ENCODE results near the gene GMEB1.
"Not testable (repeated sequence)": the region's sequence is repeated elsewhere in the genome, so short reads cannot be mapped to it uniquely, and the experiment has no call there.

Gene GMEB1, protein sequence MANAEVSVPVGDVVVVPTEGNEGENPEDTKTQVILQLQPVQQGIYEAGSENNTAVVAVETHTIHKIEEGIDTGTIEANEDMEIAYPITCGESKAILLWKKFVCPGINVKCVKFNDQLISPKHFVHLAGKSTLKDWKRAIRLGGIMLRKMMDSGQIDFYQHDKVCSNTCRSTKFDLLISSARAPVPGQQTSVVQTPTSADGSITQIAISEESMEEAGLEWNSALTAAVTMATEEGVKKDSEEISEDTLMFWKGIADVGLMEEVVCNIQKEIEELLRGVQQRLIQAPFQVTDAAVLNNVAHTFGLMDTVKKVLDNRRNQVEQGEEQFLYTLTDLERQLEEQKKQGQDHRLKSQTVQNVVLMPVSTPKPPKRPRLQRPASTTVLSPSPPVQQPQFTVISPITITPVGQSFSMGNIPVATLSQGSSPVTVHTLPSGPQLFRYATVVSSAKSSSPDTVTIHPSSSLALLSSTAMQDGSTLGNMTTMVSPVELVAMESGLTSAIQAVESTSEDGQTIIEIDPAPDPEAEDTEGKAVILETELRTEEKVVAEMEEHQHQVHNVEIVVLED

DNA sequence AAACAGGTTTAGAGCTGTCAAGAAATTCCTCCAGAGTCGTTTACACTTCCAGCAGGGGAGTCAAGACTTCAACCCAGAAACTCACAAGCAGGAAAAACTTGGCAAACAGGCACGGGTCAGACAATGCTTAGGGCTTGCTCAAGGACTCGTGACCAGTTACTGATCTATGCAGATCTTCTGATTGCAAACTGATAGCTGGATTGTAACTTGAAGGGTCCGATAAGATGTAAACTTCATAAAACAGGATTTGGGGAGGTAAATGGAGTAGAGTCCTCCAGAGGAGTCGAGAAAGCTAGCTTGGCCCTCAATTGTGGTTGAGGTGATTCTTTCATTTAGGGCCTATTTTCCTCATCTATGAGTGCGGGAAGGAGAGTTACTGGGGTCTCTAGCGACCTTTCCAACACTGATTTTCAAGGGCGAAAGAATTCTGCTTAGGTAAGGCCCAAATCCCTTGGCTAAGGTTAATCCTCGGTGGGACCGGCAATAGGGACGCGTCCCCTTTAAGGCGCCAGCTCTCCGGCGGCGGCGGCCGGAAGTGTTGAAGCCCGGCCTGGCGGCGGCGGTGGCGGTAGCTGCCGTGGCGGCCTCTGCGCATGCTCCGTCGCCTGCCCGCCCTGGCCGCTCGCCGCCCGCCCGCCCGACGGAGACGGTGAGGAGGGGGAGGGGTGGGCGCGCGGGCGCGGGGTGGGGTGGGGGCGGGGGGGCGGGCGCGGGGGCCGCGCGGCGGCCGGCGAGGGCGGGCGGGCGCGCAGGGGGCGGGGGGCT lies at the start of gene GMEB1:
TSS of gene GMEB1 (plus strand) at position 594 of the 765 bp plus-strand sequence. CDS start 14,829 bp downstream, outside the sequence.
- peak; percentile 35 for DNase-seq

DNA sequence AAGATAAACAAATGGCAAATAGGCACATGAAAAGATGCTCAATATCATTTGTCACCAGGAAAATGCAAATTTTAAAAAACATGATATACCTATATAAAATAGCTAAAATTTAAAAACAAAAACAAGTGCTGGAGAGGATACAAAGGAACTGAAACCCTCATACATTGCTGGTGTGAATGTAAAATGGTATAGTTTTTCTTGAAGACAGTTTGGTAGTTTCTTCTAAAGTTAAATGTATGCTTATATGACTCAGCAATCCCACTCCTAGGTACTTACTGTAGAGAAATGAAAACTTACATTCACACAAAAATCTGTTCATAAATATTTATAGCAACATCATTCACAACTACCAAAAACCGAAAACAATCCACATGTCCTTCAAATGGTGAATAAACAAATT lies 36.9 kb upstream of the GMEB1 start:
- no peak for DNase-seq

DNA sequence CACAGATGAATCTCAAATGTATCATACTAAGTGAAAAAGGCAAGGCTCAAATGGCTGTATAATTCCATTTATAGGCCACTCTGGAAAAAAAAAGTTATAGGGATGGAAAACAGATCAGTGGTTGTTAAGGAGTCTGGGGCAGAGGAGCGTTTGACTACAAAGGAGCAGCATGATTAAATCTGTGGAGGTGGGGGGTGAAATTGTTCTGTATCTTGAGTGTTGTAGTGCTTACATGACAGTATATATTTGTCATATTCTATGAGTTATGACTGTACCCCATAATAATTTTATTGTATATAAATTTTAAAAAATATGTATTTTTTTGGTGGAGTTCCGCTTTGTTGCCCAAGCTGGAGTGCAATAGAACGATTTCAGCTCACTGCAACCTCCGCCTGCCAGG lies 36.0 kb upstream of the GMEB1 start:
- no peak for DNase-seq

DNA sequence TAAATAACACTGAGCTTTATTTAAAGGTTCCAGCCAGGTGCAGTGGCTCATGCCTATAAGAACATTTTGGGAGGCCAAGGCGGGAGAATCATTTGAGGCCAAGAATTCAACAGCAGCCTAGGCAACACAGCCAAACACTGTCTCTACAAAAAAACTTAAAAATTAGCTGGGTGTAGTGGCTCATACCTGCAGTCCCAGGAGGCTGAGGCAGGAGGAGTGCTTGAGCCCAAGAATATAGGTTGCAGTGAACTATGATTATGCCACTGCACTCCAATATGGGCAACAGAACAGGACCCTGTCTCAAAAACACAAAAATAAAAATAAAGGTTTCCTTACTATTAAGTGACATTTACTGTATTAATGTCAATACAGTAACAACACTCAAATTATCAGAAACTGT lies 27.8 kb upstream of the GMEB1 start:
- no peak for DNase-seq

DNA sequence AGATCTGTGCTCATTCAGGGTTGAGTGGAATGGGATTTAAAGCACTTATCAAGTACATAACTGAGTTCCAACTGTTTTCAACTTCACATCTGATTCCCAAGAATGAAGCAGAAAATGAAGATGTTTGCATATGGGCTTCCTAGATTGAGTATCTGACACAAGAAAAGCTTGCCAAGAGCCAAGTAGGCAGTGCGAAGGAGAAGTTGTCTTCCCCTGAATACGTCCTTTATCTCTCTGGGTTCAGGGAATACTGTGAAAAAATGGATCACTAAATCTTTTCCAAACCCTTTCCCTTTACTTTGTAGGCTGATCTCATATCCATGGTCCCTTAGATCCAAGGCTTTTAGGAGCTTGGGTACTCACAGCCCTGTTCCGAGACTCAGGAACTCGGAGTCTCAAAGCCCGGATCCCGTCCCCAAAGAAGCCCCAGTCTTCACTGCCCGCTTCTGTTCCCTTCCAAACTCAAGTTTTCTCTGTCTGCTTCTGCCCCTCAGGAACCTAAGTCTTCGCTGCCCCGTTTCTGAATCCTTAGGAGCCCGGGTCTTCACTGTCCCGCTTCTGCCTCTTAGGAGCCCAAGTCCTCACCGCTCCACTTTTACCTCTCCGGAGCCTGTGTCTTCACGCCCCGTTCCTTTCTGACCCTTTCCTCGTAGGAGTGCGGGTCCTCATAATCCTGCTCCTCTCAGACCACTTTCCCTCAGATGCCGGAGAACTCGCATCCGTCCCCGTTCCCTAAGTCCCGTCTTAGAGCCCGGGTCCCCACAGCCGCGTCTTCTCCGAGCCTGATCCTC lies 26.3 kb upstream of the GMEB1 start:
- no peak for DNase-seq

DNA sequence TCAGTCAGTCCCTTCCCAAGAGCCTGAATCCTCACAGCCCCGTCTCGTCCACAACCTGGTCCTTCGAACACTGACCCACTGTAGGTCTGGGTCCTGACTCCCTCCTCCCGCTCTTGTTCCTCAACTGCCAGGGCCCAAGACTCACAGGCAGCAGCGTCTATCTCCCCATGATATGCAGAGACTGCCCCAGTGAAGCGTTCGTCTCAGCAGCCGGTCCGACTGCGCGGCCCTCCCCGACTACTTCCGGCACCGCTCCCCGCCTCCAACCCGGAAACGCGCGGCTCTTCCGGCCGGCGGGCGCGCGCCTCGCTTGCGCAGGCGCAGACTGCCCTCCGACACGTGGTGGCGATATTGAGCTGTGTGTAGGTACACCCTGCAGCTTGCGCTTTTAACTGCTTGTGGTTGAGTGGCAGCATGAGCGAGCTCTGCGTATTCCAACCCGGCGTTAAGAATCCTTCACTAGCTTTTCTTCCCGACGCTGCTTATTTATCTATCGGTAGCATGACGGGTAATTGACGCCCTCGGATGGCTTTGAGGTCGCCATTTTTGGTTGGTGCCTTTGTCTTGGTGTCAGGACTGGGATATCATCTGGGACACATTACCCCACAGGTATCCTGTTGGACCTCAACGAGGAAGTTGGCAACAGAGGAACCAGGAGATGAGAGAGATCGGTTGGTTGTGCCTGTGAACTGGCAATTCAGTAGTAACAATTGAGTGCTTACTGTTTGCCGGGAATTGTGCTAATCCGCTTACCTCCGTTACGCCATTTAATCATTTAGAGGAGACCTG lies 25.5 kb upstream of the GMEB1 start, which contains the start of gene TAF12:
TSS of gene TAF12 (minus strand) at position 221 of the 789 bp plus-strand sequence. CDS start 20,986 bp downstream, outside the sequence.
- DNase-seq: peak; percentile 27

DNA sequence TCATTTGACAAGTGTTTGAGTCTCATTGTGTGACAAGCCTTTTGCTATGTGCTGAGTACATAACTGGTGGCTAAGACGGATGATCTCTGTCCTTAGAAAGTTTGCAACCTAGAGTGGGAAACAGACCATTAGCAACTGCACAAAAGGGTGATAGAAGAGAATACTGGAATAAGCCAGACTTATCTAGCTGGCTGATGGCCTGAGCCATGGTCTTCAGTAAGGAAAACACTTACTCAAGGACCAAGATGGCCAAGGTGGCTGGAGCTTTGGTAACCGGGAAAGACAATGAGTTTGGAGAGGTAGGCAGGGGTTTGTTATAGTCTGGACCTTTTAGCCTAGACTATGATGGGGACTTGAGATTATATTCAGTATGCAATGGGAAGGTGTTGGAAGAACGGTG lies 24.1 kb upstream of the GMEB1 start:
- DNase-seq: no peak

DNA sequence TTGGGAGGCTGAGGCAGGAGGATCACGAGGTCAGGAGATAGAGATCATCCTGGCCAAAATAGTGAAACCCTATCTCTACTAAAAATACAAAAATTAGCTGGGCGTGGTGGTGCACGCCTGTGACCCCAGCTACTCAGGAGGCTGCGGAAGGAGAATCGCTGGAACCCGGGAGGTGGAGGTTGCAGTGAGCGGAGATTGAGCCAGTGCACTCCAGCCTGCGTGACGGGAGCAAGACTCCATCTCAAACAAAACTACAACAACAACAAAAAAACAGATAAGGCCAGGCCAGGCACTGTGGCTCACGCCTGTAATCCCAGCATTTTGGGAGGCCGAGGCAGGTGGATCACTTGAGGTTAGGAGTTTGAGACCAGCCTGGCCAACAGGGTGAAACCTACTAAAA lies 23.2 kb upstream of the GMEB1 start:
- not testable (repeated sequence) for DNase-seq

DNA sequence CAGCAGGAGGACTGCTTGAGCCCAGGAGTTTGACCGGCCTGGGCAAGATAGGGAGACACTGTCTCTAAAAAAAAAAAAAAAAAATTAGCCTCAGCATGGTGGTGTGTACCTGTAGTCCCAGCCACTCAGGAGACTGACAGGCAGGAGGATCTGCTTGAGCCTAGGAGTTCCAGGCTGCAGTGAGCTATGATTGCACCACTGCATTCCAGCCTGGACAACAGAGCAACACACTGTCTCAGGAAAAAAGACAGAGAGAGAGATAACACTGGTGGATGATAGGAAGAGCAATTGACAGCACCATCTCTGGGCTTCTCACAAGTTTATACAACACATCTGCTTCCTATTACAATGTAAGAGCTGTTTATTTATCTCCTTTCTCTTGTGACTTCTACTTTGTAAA lies 22.5 kb upstream of the GMEB1 start:
- DNase-seq: no peak

DNA sequence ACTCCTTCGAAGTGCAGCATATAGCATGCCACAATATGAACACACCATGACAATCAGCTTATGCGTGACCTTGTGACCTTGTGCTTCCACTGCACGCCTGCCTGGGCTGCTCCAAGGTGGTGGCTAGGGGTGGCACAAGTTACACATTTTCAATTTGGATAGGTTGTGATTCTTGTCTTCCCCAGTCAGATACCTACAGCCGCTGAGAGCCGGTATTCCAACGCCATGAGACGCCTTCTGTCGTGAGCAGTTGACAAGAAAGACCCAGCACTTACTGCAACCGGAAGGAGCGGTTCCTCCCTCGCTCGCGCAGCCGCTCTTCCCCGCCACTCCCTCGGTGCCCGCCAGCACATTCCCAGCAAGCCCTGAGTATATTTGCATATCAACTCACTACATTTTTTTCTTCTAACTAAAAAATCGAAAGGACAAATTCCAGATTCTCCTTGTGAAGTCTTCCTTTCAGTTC lies 20.5 kb upstream of the GMEB1 start:
- DNase-seq: no peak

DNA sequence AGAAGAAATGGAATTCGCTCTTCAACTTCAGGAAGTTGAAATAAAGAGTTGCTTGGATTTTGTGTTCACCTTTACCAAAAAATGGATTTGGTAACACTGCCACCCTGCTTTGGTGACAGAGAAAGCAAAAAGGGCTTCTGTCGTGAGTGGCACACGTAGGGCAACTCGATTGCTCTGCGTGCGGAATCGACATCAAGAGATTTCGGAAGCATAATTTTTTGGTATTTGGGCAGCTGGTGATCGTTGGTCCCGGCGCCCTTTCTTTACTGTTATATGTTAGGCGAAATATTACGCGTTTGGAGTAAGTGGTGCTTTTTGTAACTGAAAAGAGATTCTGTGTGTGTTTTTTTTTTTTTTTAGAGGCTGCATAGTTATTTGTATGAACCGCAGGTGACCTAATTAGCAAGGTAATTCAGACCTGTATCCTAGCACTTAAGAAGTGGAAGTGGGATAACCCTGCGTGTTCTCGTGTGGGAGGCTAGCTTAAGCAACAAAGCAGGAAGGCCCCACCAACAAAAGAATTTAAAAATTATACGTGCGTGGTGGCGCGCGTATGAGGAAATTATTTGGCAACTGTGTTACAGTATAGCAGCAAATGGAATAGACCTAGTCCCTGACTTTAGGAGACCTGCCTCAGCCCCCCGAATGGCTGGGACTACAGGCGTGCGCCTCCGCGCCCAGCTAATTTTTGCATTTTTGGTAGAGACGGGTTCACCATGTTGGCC lies 19.9 kb upstream of the GMEB1 start, which contains the start of gene RNU11:
TSS of gene RNU11 (plus strand) at position 127 of the 725 bp plus-strand sequence.
- DNase-seq: no peak

DNA sequence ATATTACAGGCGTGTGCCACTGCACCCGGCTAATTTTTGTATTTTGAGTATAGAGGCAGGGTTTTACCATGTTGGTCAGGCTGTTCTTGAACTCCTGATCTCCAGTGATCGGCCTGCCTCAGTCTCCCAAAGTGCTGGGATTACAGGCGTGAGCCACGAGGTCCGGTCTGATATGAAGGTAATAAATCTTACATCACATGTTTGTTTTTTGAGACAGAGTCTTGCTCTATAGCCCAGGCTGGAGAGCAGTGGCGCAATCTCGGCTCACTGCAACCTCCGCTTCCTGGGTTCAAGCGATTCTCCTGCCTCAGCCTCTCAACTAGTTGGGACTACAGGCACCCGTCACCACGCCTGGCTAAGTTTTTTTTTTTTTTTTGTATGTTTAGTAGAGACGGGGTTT lies 15.5 kb upstream of the GMEB1 start:
- not testable (repeated sequence) for DNase-seq

DNA sequence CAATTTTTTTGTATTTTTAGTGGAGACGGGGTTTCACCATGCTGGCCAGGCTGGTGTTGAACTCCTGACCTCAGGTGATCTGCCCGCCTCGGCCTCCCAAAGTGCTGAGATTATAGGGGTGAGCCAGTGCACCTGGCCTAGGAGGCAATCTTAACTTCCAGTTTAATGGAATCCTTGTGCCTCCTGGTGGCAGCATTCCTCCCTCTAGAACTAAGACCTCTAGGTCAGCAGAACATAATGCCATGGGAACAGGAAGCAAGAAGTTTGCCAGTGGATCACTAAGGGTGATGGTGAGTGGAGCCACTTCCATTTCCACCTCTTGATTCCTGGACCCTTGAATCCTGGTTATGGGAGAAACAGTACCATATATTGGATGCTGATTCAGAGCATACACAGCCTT lies 14.7 kb upstream of the GMEB1 start:
- DNase-seq: not testable (repeated sequence)

DNA sequence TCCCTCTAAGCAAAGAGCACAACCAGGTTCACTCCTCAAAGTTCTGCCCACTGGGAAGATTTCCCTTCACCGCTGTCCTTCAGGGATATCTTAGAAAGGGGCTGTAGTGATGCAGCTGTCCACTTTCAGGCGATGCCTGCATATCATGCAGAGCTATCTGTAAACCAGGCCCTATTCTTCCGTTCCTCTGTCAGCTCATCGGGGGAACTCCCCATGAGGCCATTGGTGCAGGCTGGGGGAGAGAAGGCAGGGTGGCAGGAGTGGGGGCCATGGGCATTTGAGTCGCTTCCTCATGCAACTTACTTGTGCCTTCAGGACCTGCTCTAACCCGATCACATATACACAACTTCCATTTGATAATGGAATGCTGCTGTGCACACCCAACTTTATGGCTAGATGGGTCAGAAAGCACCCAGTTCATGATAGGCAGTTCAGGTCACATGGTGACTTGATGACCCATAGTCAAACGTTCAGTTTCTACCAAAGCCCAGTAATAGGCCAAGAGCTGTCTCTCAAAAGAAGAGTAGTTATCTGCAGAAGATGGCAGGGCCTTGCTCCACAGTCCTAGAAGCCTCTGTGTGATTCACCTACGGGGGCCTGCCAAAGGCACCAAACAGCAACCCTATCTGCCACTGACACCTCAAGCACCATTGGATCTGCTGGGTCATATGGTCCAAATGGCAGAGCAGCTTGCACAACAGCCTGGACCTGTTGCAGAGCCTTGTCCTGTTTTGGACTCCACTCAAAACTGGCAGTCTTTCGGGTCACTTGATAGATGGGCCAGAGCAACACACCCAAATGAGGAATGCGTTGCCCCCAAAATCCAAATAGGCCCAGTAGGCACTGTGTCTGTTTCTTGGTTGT lies 12.9 kb upstream of the GMEB1 start:
- DNase-seq: not testable (repeated sequence)

DNA sequence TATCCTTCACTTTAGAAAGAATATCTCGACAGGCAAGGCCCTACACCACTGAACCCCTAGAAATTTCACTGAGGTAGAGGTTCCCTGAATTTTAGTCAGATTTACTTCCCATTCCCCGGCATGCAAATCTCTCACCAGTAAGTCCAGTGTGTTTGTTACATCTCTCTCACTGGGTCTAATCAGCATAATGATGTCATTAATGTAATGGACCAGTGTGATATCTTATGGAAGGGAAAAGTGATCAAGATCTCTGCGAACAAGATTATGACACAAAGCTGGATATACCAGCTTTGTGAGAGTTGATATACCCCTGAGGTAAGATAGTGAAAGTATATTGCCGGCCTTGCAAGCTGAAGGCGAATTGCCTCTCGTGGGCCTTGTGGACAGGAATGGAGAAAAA lies 12.2 kb upstream of the GMEB1 start:
- no peak for DNase-seq

DNA sequence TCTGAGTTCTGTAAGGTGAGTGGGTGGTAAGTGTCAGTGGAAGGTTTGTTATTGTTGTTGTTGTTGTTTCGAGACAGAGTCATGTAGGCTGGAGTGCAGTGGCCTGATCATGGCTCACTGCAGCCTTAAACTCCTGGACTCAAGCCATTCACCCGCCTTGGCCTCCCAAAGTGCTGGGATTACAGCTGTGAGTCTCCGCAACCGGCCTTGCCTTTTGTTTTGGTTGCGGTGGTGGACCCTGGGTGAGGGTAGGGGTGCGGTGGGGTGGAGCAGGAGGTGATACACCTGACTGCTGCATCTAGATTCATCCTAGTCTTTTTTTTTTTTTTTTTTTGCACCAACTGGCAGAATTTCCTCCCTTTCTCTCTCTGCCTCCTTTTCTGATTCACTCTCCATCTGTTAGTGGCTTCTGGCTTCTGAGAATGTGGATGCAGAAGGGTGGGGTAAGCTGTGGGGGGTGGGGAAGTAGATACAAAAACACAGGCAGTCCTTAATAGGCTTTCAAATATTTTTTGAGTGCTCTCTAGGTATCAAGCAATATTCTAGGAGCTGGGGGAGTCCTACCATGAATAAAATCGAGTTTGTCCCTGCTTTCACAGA lies 4.6 kb upstream of the GMEB1 start:
- no peak for DNase-seq

DNA sequence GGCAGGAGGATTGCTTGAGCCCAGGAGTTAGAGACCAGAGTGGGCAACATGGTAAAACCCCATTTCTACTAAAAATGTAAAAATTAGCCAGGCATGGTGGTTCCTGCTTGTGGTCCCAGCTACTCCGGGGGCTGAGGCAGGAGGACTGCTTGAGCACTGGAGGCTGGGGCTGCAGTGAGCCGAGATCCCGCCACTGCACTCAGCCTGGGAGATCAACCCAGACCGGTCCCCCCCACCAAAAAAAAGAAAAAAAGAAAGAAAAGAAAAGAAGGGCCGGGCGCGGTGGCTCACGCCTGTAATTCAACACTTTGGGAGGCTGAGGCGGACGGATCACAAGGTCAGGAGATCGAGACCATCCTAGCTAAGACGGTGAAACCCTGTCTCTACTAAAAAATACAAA lies 1.8 kb upstream of the GMEB1 start:
- no peak for DNase-seq

DNA sequence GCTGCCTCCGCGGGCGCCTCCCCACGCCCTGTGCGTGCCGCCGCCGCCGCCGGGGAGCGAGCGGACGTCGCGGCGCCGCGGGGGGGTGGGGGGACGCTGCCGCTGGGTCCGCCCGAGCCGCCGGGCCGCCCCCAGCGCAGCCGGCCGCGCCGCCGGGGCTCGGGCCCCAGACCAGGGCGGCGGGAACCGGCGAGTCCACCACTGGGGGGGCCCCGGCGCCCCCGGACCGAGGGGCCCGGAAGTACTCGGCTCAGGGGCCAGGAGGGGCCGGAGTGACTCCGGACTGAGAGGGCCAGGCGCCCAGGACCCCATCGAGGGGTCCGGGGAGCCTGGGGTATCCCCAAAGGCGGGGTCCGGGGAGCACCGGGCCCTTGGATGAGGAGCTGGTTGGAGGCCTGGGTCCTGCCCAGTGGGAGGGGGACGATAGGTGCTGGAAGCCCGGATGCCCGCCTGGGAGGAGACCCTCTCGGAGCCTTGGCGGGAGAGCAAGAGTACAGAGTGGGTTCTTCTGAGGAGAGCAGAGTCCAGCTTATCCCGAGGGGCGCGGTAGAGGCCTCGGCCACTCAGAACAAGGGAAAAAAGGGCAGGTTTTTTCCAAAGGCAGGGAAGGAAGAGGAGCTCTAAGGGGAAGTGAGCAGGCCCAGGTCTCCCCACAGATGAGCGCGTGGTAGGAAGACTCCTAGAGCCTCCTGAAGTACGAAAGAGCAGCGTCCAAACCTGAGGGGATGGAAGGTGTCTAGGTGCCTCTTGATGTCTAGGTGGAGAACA lies 556 bp downstream of the GMEB1 start:
- DNase-seq: no peak

DNA sequence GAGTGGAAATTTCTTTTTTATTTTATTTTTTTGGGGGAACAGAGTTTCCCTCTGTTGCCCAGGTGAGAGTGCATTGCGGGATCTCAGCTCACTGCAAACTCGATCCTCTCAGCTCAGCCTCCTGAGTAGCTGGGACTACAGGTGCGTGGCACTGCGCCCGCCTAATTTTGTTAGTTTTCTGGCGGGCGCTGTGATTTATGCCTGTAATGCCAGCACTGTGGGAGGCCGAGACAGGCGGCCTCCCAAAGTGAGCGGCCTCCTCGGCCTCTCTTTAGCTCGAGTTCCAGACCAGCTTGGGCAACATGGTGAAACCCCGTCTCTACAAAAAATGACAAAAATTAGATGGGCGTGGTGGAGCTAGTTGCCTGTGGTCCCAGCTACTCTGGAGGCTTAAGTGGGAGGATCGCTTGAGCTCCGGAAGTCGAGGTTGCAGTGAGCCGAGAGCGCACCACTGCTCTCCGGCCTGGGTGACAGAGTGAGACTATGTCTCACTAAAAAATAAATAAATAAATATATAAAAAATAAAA lies 2.7 kb downstream of the GMEB1 start:
- no peak for DNase-seq

Measured in cortex of kidney (tissue), 1 donor.